Activated CD4-positive, alpha-beta T cell treated with anti-CD3 and anti-CD28 coated beads for 36 hours (primary cell): ENCODE results near the gene SLC25A29. TPM values are rescaled to one million over a fixed set of nuclear protein-coding genes. Genes with fewer than 3 reads are reported as not detected.
A peak's percentile ranks its signal among the peaks of the same experiment; 100 is the strongest.

Source experiments
- ATAC-seq: fragments of 200-7000 bp; cut with Tn5 transposase; one replicate; pipeline ENCODE4 v1.10.0; 2021; ENCODE audit warnings: mild to moderate bottlenecking, moderate library complexity
- CTCF ChIA-PET: fragments of 350-600 bp; sonication (Branson Sonifier 250); formaldehyde crosslinking; loops from one replicate; lab custom pipeline; 2021; ENCODE audit warnings: antibody characterized with exemption; lab: Charles Lee
- POLR2A ChIA-PET: fragments of 350-600 bp; sonication (Branson Sonifier 250); formaldehyde crosslinking; loops from one replicate; lab custom pipeline; 2021; ENCODE audit warnings: antibody characterized with exemption, inconsistent platforms; lab: Charles Lee
- DNase-seq: peaks from one replicate; pipeline ENCODE4 v3.0.0-alpha.2; 2020
- H3K27ac Mint-ChIP-seq: one replicate; pipeline ENCODE4 v1.8.0; 2021; ENCODE audit warnings: mixed read lengths
- H3K27me3 Mint-ChIP-seq: one replicate; pipeline ENCODE4 v1.8.0; 2021; ENCODE audit warnings: mixed read lengths
- H3K36me3 Mint-ChIP-seq: one replicate; pipeline ENCODE4 v1.8.0; 2021; ENCODE audit warnings: low read depth, mixed read lengths
- H3K4me1 Mint-ChIP-seq: one replicate; pipeline ENCODE4 v1.8.0; 2021; ENCODE audit warnings: mixed read lengths
- H3K4me3 Mint-ChIP-seq: one replicate; pipeline ENCODE4 v1.8.0; 2021; ENCODE audit warnings: mild to moderate bottlenecking, moderate library complexity, mixed read lengths
- H3K9me3 Mint-ChIP-seq: one replicate; pipeline ENCODE4 v1.8.0; 2021; ENCODE audit warnings: low read depth, mixed read lengths
- intact Hi-C, 2 experiments: fragments of 100-400 bp; cut with DNase I in 1 of 2; cut with micrococcal nuclease in 1 of 2; formaldehyde crosslinking; loops; one replicate each; pipeline versions ENCODE4 v1.14.2 to v1.15.1; 2022 to 2024; cut with DNase I, micrococcal nuclease
- microRNA-seq: library from miRNA; unstranded; fragments of <30 nt; microRNA quantifications from one replicate; pipeline ENCODE4 v1.2.0, GENCODE V29; 2021; ENCODE audit warnings: borderline replicate concordance
- total RNA-seq, 2 experiments: library from RNA; stranded (reverse); gene quantifications; one replicate each; pipeline ENCODE4 v1.2.3, GENCODE V29; 2021

Gene SLC25A29
- total RNA-seq, 2 experiments from 2014 or later = 5.4 to 5.8 TPM

DNA sequence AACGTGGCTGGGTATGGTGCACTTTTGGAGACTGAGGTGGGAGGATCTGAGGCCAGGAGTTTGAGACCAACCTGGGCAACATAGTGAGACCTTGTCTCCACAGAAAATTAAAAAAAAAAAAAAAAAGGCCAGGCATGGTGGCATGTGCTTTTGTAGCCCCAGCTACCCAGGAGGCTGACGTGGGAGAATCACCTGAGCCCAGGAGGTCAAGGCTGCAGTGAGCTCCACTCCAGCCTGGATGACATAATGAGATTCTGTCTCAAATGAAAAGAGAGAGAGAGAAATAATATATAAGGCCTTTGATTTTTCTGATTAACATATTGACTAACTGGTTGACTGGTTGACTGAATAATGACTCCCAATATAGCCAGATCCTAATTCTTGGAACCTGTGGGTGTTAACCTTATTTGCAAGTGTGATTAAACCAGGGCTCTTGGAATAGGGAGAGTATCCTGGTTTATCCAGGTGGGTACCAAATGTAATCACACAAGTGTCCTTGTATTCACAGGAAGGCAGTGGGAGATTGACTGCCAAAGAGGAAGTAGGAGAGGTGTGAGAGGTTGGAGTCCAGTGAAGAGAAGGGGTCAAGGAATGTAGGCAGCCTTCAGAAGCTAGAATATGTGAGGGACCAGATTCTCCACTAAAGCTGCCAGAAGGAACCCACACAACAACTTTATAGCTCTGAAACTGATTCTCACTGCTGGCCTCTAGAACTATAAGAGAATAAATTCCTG lies 55.3 kb downstream of the SLC25A29 start:
- H3K27ac Mint-ChIP-seq = no peak overlapping the region
- H3K36me3 Mint-ChIP-seq = peaks cover 20% of the 10 kb centered on the region
- no peaks in the 10 kb centered on the region for H3K9me3 Mint-ChIP-seq
- ATAC-seq (no peak), DNase-seq (no peak)
- no peaks in the 10 kb centered on the region for H3K27me3 Mint-ChIP-seq
- no peak overlapping the region for H3K4me3 Mint-ChIP-seq
- intact Hi-C loops = no loop called here
- ChIA-PET CTCF (interaction anchor here (0.6 to 0.7 kb wide), 2 partner anchors 16 to 40 kb away, joined by 3 to 4 read pairs; no protein-coding TSS in a partner anchor), POLR2A (interaction anchor here (0.6 to 1.3 kb wide), 3 partner anchors 16 to 106 kb away, joined by 3 to 5 read pairs (median 3); no protein-coding TSS in a partner anchor)
- peaks cover 71% of the 10 kb centered on the region for H3K4me1 Mint-ChIP-seq

DNA sequence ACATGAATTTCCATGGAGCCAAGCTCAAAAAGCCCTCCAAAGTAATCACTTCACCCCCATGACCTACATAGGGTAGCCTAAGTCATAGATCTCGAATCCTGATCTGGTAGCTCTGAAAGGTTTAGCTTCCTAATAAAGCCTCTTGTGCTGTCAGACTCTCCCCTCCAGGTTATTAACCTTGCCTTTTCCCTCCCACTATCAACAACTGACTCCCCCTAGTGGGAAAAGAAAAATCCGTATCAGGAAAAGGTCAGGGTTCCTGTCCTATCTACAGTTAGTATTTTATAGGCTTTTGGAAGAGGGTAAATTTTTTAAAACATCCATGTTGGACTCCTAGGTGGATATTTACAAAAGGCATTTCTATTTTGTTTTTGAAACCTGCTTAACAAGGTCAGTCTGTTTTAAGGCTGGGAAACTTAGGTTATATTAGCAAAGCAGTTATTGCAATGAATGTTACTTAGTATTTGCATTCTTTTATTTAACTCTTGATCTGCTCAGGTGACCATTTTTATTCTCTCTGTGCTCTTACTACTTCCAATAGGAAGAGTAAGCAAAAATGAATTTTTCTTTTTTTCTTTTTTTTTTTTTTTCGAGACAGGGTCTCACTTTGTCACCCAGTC lies 59.3 kb downstream of the SLC25A29 start:
- POLR2A ChIA-PET = interaction anchor here (1.0 kb wide), 1 partner anchor 24 kb away, joined by 3 read pairs; no protein-coding TSS in a partner anchor
- CTCF ChIA-PET = interaction anchor here (0.8 to 1.5 kb wide), 7 partner anchors 11 to 139 kb away, joined by 3 to 11 read pairs (median 4); no protein-coding TSS in a partner anchor
- H3K36me3 Mint-ChIP-seq = peaks cover 33% of the 10 kb centered on the region
- peaks cover 74% of the 10 kb centered on the region for H3K4me1 Mint-ChIP-seq
- peak overlapping the region; percentile 84 for H3K27ac Mint-ChIP-seq
- DNase-seq (no peak), ATAC-seq (peak; percentile 61)
- intact Hi-C loops = no loop called here
- H3K4me3 Mint-ChIP-seq = no peak overlapping the region
- no peaks in the 10 kb centered on the region for H3K9me3 Mint-ChIP-seq
- no peaks in the 10 kb centered on the region for H3K27me3 Mint-ChIP-seq

DNA sequence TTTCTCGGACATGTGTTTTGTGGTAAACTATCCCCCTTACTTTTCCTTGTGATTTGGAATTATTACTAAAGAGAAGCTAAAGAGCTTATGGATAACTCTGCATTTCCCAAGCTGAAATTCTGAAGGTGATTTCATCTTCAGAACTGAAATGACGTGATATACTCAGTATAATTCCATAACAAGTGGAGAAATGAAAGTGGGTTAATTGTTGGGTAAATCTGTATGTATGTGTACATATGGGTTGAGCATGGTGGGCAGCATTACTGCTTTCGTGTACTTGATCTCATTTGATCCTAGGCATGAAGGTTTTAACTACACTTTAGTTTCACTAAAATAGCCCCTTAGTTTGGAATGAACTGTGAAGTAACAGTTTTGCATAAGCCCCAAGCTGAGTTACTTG lies 63.2 kb downstream of the SLC25A29 start:
- Mint-ChIP-seq H3K27me3 (no peaks in the 10 kb centered on the region), H3K4me3 (peak overlapping the region; percentile 83), H3K4me1 (peaks cover 57% of the 10 kb centered on the region), H3K36me3 (peaks cover 39% of the 10 kb centered on the region), H3K27ac (peak overlapping the region; percentile 72), H3K9me3 (no peaks in the 10 kb centered on the region)
- no peak for ATAC-seq
- DNase-seq = no peak
- ChIA-PET CTCF (interaction anchor here (0.6 to 2.7 kb wide), 5 partner anchors 15 to 134 kb away, joined by 3 to 10 read pairs (median 4); no protein-coding TSS in a partner anchor), POLR2A (interaction anchor here (0.6 kb wide), 1 partner anchor 42 kb away, joined by 4 read pairs; no protein-coding TSS in a partner anchor)
- intact Hi-C loops = loop anchor here in 1 of 2 experiments (5.0 kb wide), 2 partner anchors 136 to 1704 kb away; no protein-coding TSS in a partner anchor

DNA sequence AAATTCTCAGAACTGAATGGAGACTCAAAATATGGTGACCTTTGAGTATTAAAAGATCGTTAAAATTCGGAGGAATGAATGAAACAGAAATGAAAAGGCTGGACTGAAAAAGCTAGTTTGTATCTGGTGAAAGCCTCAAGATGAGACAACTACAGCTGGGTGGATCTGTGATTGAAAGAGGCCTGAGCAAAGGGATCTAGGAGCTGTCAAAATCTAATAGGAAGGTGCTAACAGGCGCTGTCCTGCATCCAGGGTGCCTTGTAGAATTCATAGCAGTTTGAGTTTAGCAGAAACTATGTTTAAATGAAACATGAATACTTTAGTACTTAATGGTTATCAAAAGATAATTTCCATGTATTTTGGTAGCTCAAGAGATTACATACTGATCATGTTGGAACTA lies 65.0 kb downstream of the SLC25A29 start:
- Mint-ChIP-seq H3K27me3 (no peaks in the 10 kb centered on the region), H3K36me3 (peaks cover 47% of the 10 kb centered on the region), H3K9me3 (no peaks in the 10 kb centered on the region)

More for the DNA sequence above, 65.0 kb downstream of the SLC25A29 start:
- H3K27ac Mint-ChIP-seq = peak overlapping the region; percentile 88
- ATAC-seq (no peak), DNase-seq (no peak)
- peak overlapping the region; percentile 83 for H3K4me3 Mint-ChIP-seq
- H3K4me1 Mint-ChIP-seq = peaks cover 54% of the 10 kb centered on the region
- intact Hi-C loops = loop anchor here (2.0 to 5.0 kb wide), 4 partner anchors 44 to 1706 kb away; no protein-coding TSS in a partner anchor
- ChIA-PET CTCF (interaction anchor here (0.6 to 2.7 kb wide), 21 partner anchors 8 to 493 kb away, joined by 3 to 31 read pairs (median 5); no protein-coding TSS in a partner anchor), POLR2A (interaction anchor here (0.6 to 1.4 kb wide), 7 partner anchors 12 to 180 kb away, joined by 3 to 7 read pairs (median 4); a partner anchor contains a TSS)

Small RNAs within 50 kb of the gene (microRNA-seq; reads per million reads assigned to microRNA genes)
- 17.6 reads per million, percentile 41 among the genes with 10 or more reads in this experiment for gene MIR345
- gene MIR6764 = not detected

Other genes with a start within 250 kb of the SLC25A29 start
- gene EVL, start 241.0 kb downstream of the SLC25A29 start, total RNA-seq = 100 to 1,000 TPM; 249 to 378 TPM
- 1 to 10 TPM; 2.6 to 2.8 TPM for gene DEGS2, start 146.8 kb downstream of the SLC25A29 start, total RNA-seq
- 100 to 1,000 TPM in 1 of 2 experiments, 10 to 100 TPM in 1; 99.7 to 104 TPM for gene YY1, start 67.3 kb downstream of the SLC25A29 start, total RNA-seq
- not detected for gene SLC25A47, start 16.9 kb upstream of the SLC25A29 start, total RNA-seq
- gene WDR25, start 70.0 kb upstream of the SLC25A29 start, total RNA-seq = 10 to 100 TPM in 1 of 2 experiments, 1 to 10 TPM in 1; 7.9 to 11.3 TPM